Aorta (tissue), 4 donors: ENCODE measurements around the gene CLDN15. TPM values are rescaled to one million over a fixed set of nuclear protein-coding genes. Genes with fewer than 3 reads are reported as not detected.

Experiments used
- polyA plus RNA-seq, 2 donors: library from polyadenylated mRNA; stranded (reverse); fragments of 200-250 nt; gene quantifications; one replicate each; pipeline ENCODE4 v1.2.3, GENCODE V29; 2013
- total RNA-seq, 2 donors: library from RNA; stranded (reverse); fragmentation: NEBNext Ultra II Directional; extraction: Animal tissue kit (Norgen Biotek cat#: 25700); gene quantifications; one replicate each; pipeline ENCODE4 v1.2.1, GENCODE V29; 2021
- donor health status: healthy with polysubstance abuse.
- donor health status: Bipolar disorder and iron deficiency.
- donor health status: DM: no; HTN: no; CAD: no.
- donor health status: DM: yes; HTN: yes; CAD: no.

CLDN15 gene
- total and polyA plus RNA-seq, 4 donors = 6.5 to 19.7 (median 11.1) TPM

Other genes with a start within 250 kb of the CLDN15 start
- not detected for gene MUC17, start 217.7 kb downstream of the CLDN15 start, total RNA-seq
- 1 to 10 TPM in 1 of 2 donors, not detected in 1; 1.6 TPM for gene MUC17, start 217.7 kb downstream of the CLDN15 start, polyA plus RNA-seq
- 10 to 100 TPM; 56.6 to 58.3 TPM for gene TRIM56, start 152.3 kb downstream of the CLDN15 start, total RNA-seq
- 10 to 100 TPM in 1 of 2 donors, 1 to 10 TPM in 1; 9.4 to 16.9 TPM for gene TRIM56, start 152.3 kb downstream of the CLDN15 start, polyA plus RNA-seq
- 100 to 1,000 TPM in 1 of 2 donors, 10 to 100 TPM in 1; 57.1 to 693 TPM for gene SERPINE1, start 110.7 kb downstream of the CLDN15 start, total RNA-seq
- gene SERPINE1, start 110.7 kb downstream of the CLDN15 start, polyA plus RNA-seq = 100 to 1,000 TPM in 1 of 2 donors, 10 to 100 TPM in 1; 71.5 to 137 TPM
- 10 to 100 TPM; 21.3 to 26.9 TPM for gene AP1S1, start 83.3 kb downstream of the CLDN15 start, total RNA-seq
- gene AP1S1, start 83.3 kb downstream of the CLDN15 start, polyA plus RNA-seq = 10 to 100 TPM; 16.8 to 51.2 TPM
- not detected for gene VGF, start 72.2 kb downstream of the CLDN15 start, total RNA-seq
- not detected for gene VGF, start 72.2 kb downstream of the CLDN15 start, polyA plus RNA-seq
- not detected for gene NAT16, start 57.5 kb downstream of the CLDN15 start, total RNA-seq
- not detected for gene NAT16, start 57.5 kb downstream of the CLDN15 start, polyA plus RNA-seq
- gene MOGAT3, start 36.8 kb downstream of the CLDN15 start, total RNA-seq = not detected
- gene MOGAT3, start 36.8 kb downstream of the CLDN15 start, polyA plus RNA-seq = 1 to 10 TPM in 1 of 2 donors, not detected in 1; 5.4 TPM
- gene PLOD3, start 20.2 kb downstream of the CLDN15 start, total RNA-seq = 10 to 100 TPM; 51.8 to 70.6 TPM
- gene PLOD3, start 20.2 kb downstream of the CLDN15 start, polyA plus RNA-seq = 10 to 100 TPM; 27.2 to 48.5 TPM
- 10 to 100 TPM; 48.7 to 54.4 TPM for gene ZNHIT1, start 19.6 kb downstream of the CLDN15 start, total RNA-seq
- 100 to 1,000 TPM in 1 of 2 donors, 10 to 100 TPM in 1; 95.8 to 114 TPM for gene ZNHIT1, start 19.6 kb downstream of the CLDN15 start, polyA plus RNA-seq
- 100 to 1,000 TPM; 146 to 155 TPM for gene FIS1, start 7.3 kb upstream of the CLDN15 start, total RNA-seq
- 100 to 1,000 TPM; 294 to 333 TPM for gene FIS1, start 7.3 kb upstream of the CLDN15 start, polyA plus RNA-seq
- 10 to 100 TPM; 10.9 to 16.5 TPM for gene IFT22, start 84.0 kb upstream of the CLDN15 start, total RNA-seq
- gene IFT22, start 84.0 kb upstream of the CLDN15 start, polyA plus RNA-seq = 10 to 100 TPM; 28.2 to 30.6 TPM
- gene COL26A1, start 125.1 kb upstream of the CLDN15 start, total RNA-seq = not detected
- gene COL26A1, start 125.1 kb upstream of the CLDN15 start, polyA plus RNA-seq = not detected